Transverse colon (tissue), 4 donors: ENCODE measurements around the gene PLA2G4F. TPM values are rescaled to one million over a fixed set of nuclear protein-coding genes. Genes with fewer than 3 reads are reported as not detected.
A peak's percentile ranks its signal among the peaks of the same experiment; 100 is the strongest.

Experiments used
- DNase-seq: peaks from one replicate; pipeline ENCODE4 v3.0.0-alpha.2; 2019
- H3K27ac ChIP-seq, 4 donors: fragments of 200-600 bp; sonication (generic); 2 replicates each; pipeline ENCODE4 v1.5.1; 2016 to 2018; ENCODE audit warnings: inconsistent platforms in 4 of 4
- H3K27me3 ChIP-seq: fragments of 200-600 bp; sonication (generic); 2 replicates; pipeline ENCODE4 v1.5.1; 2017; ENCODE audit warnings: inconsistent platforms
- H3K36me3 ChIP-seq, 4 donors: fragments of 200-600 bp; sonication (generic); 2 replicates each; pipeline ENCODE4 v1.5.1; 2017 to 2019; ENCODE audit warnings: inconsistent platforms in 4 of 4
- H3K4me1 ChIP-seq, 4 donors: fragments of 200-600 bp; sonication (generic); 2 replicates each; pipeline ENCODE4 v1.5.1; 2017 to 2020; ENCODE audit warnings: inconsistent platforms in 4 of 4
- H3K4me3 ChIP-seq, 4 donors: fragments of 200-600 bp; sonication (generic); 1 replicate in 1 of 4; 2 replicates in 3 of 4; pipeline versions ENCODE4 v1.5.1 to v1.6.1; 2017 to 2019; ENCODE audit warnings: inconsistent platforms in 4 of 4
- H3K9me3 ChIP-seq, 2 donors: fragments of 200-600 bp; sonication (generic); 2 replicates each; pipeline ENCODE4 v1.5.1; 2017 to 2019; ENCODE audit warnings: inconsistent platforms in 2 of 2
- CTCF ChIP-seq, 5 experiments: fragments of 200-600 bp in 3 of 5; fragments of 450-650 bp in 2 of 5; sonication (generic) in 3 of 5; IDR thresholded peaks; 1 replicate in 2 of 5; 2 replicates in 3 of 5; pipeline ENCODE4 v1.5.1; 2016 to 2017; ENCODE audit warnings: antibody characterized with exemption in 5 of 5, inconsistent platforms in 3 of 5, mild to moderate bottlenecking in 2 of 5, moderate library complexity in 1 of 5
- EP300 ChIP-seq: sonication (generic); formaldehyde crosslinking; IDR thresholded peaks from one replicate; pipeline ENCODE4 v1.6.1; 2017; ENCODE audit warnings: antibody characterized with exemption, low read depth
- POLR2A ChIP-seq: fragments of 450-650 bp; IDR thresholded peaks from one replicate; pipeline ENCODE4 v1.6.1; 2016; ENCODE audit warnings: antibody characterized with exemption, mild to moderate bottlenecking, moderate library complexity
- POLR2AphosphoS5 ChIP-seq, 3 donors: sonication (generic); formaldehyde crosslinking; IDR thresholded peaks; one replicate each; pipeline ENCODE4 v1.6.1; 2016; ENCODE audit warnings: antibody characterized with exemption in 3 of 3
- WGBS, 2 donors: methylation state at CpG; one replicate each; pipeline ENCODE4 v1.1.5; 2018; ENCODE audit warnings: low coverage in 1 of 2; 5-methylcytosine and 5-hydroxymethylcytosine counted together
- in situ Hi-C, 4 donors: fragments of 200-750 bp; cut with MboI; loops; one replicate each; pipeline versions ENCODE4 v1.15.0 to v1.15.1; 2017; ENCODE audit warnings: low sequenced_read_pairs in 3 of 4, low pct_ligation_motif_present in 1 of 4, low pct_unique_long_range_greater_than_20kb in 1 of 4
- intact Hi-C: fragments of 100-400 bp; cut with DNase I; formaldehyde crosslinking; loops from one replicate; pipeline ENCODE4 v1.15.1; 2023; ENCODE audit warnings: low total_unique reads
- total RNA-seq, 4 donors: library from RNA; depleted of rRNA; stranded (reverse); fragments of >200 nt; gene quantifications; one replicate each; pipeline ENCODE4 v1.1.0, GENCODE V29; 2016

Gene PLA2G4F
- total RNA-seq, 4 donors from 2014 or later, result 25.1 to 135 (median 78.0) TPM

- Histone ChIP-seq H3K4me3 (no peak overlapping the region), H3K36me3 (no peaks in the 10 kb centered on the region), H3K27ac (peak overlapping the region in 2 of 4 donors; percentile 32 to 46), H3K9me3 (no peaks in the 10 kb centered on the region), H3K4me1 (peaks cover 7 to 35% (median 17%) of the 10 kb centered on the region in 4 donors), H3K27me3 (no peaks in the 10 kb centered on the region)
- no peak for TF ChIP-seq EP300
- no peak for TF ChIP-seq CTCF (IDR thresholded peaks at IDR 0.05)
- TF ChIP-seq POLR2AphosphoS5 (IDR thresholded peaks at IDR 0.05), result no peak
- no peak for TF ChIP-seq POLR2A
- in situ Hi-C loops (no loop called here), intact Hi-C loops (no loop called here)
- no peak for DNase-seq
Observed at GRCh38 chr15:42108189-42108588, 48.2 kb downstream of the PLA2G4F start.

- Histone ChIP-seq H3K4me3 (no peak overlapping the region), H3K27ac (peak overlapping the region; percentile 13 to 46 (median 32)), H3K36me3 (no peaks in the 10 kb centered on the region), H3K9me3 (no peaks in the 10 kb centered on the region), H3K27me3 (no peaks in the 10 kb centered on the region), H3K4me1 (peaks cover 7 to 32% (median 15%) of the 10 kb centered on the region in 4 donors)
- WGBS, 2 donors, result 20 to 25% methylated on average over 1 to 7 of the region's 7 CpGs
- intact Hi-C loops, result no loop called here
- no peak for TF ChIP-seq EP300
- peak; percentile 23 for TF ChIP-seq POLR2A
- TF ChIP-seq POLR2AphosphoS5 (IDR thresholded peaks at IDR 0.05), result peak in 2 of 3 donors; percentile 67 to 74
- peak; percentile 92 for DNase-seq
- in situ Hi-C loops, result no loop called here
Observed at GRCh38 chr15:42107473-42107872, 49.0 kb downstream of the PLA2G4F start.

- intact Hi-C loops, result no loop called here
- H3K36me3 ChIP-seq, result no peaks in the 10 kb centered on the region
- no peak overlapping the region for H3K27ac ChIP-seq
- 41 to 53% methylated on average over 3 to 5 of the region's 5 CpGs for WGBS, 2 donors
- H3K9me3 ChIP-seq, result no peaks in the 10 kb centered on the region
- H3K4me3 ChIP-seq, result no peak overlapping the region
- H3K4me1 ChIP-seq, result peaks cover 7 to 27% (median 13%) of the 10 kb centered on the region in 4 donors
- TF ChIP-seq POLR2A (no peak), POLR2AphosphoS5 (IDR thresholded peaks at IDR 0.05) (no peak), CTCF (IDR thresholded peaks at IDR 0.05) (no peak), EP300 (no peak)
- no peaks in the 10 kb centered on the region for H3K27me3 ChIP-seq
- in situ Hi-C loops, result no loop called here
- no peak for DNase-seq
Observed at GRCh38 chr15:42106288-42106687, 50.1 kb downstream of the PLA2G4F start.

DNA sequence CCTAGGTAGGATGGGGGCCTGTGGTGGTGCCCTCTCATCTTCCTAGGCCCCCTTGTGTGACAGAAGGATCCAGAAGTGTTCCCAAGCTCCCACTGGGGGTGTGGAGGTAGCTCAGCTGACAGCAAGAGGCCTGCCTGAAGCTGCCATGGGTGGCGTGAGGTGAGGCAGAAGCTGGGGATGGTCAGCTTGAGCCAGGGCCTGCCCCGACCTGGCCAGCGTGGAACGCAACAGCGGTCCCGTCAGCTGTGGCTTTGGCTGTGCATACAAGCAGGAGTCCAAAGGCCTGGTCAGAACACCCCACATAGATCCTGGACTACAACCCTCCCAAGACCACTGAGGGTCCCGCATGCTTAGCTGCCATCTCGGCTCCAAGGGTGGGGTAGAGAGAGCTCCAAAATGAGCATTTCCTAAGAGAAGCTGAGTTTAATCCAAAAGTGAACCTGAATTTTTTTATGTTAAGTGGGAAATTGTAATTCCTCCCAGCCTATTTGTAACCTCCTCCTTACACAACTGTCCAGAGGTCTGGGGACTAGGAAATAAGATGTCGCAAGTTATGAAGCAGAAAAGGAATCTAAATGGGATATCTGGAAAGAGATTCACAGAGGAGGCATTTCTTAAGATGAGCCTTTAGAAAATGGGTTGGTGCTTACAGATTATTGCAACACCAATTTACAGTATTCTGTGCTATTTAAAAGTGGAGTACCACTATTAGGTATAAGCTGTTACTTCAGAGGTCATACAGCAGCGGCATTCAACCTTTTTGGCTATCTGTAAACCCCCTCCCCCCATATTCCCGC, 52.1 kb downstream of the PLA2G4F start:
- in situ Hi-C loops, result no loop called here
- TF ChIP-seq EP300 (no peak), POLR2AphosphoS5 (IDR thresholded peaks at IDR 0.05) (no peak), CTCF (IDR thresholded peaks at IDR 0.05) (no peak), POLR2A (no peak)
- H3K4me3 ChIP-seq, result no peak overlapping the region
- no peak for DNase-seq
- H3K27me3 ChIP-seq, result no peaks in the 10 kb centered on the region
- intact Hi-C loops, result no loop called here
- 89 to 92% methylated on average over 3 to 11 of the region's 11 CpGs for WGBS, 2 donors
- no peaks in the 10 kb centered on the region for H3K36me3 ChIP-seq
- H3K27ac ChIP-seq, result no peak overlapping the region
- H3K9me3 ChIP-seq, result no peaks in the 10 kb centered on the region
- H3K4me1 ChIP-seq, result peaks cover 7 to 41% (median 22%) of the 10 kb centered on the region in 4 donors
